Heart left ventricle (tissue), 13 donors: Measurements from ENCODE around the gene GALNT14.

ENCODE experiments used
- POLR2A ChIP-seq, 2 donors: fragments of 450-650 bp; IDR thresholded peaks; one replicate each; pipeline ENCODE4 v1.6.1; 2017; ENCODE audit warnings: antibody characterized with exemption in 2 of 2, mild to moderate bottlenecking in 2 of 2, moderate library complexity in 2 of 2
- TF ChIP-seq, protein P1 (sequence below), 12 donors: fragments of 200-600 bp; sonication (generic) in 4 of 12; IDR thresholded peaks; one replicate each; pipeline versions ENCODE4 v1.5.0 to v1.8.0; 2018 to 2022; ENCODE audit warnings: antibody characterized with exemption in 12 of 12, mild to moderate bottlenecking in 5 of 12
- donor health status: ischemic (EF 13 %, LVEDD 7.1; RV severe dilation, severe dysfunction).
- donor health status: DM: no; HTN: yes; CAD: no.
- donor health status: DM: no; HTN: no; CAD: no.
- donor health status: ischemic (EF 25% LVEDD 6.9; RV normal size, moderate dysfunction).
- donor health status: ischemic (EF 25% LVEDD 5.7; RV mildly dilated, moderate dysfunction).
- donor health status: ischemic (EF 35%, LVEDD 5.7; RV mildly dilated, moderate dysfunction).
- donor health status: nonischemic (EF 11% LVEDD 7.7; RV severe dilation, severe dysfunction).
- donor health status: DM: yes; HTN: yes; CAD: no.
- donor health status: PGD.
- donor health status: ischemic (EF 29% LVEDD 5.4; RV normal size, mild dysfunction).
- donor health status: nonischemic (EF 23%, LVEDD 6.1; RV moderate dilation, normal function).

DNA sequence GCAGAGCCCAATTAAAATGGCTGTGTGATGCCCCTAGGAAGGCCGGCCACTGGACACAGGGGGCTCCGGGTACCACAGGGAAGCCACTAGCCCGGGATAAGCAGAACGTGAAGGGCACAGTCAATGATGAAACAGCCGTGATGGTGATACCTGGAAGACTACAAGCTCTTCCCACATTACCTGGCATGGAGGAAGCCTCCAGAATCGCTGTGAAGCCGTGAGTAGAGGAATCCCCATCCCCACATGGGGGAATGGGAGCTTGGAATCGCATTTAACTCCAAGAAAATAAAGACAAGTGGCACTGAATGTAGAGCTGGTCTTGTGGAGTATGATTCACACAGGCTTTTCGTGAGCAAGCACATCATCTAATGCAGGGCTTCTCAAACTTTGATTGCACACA is 16.1 kb downstream of the GALNT14 start:
- TF ChIP-seq, protein P1, sequence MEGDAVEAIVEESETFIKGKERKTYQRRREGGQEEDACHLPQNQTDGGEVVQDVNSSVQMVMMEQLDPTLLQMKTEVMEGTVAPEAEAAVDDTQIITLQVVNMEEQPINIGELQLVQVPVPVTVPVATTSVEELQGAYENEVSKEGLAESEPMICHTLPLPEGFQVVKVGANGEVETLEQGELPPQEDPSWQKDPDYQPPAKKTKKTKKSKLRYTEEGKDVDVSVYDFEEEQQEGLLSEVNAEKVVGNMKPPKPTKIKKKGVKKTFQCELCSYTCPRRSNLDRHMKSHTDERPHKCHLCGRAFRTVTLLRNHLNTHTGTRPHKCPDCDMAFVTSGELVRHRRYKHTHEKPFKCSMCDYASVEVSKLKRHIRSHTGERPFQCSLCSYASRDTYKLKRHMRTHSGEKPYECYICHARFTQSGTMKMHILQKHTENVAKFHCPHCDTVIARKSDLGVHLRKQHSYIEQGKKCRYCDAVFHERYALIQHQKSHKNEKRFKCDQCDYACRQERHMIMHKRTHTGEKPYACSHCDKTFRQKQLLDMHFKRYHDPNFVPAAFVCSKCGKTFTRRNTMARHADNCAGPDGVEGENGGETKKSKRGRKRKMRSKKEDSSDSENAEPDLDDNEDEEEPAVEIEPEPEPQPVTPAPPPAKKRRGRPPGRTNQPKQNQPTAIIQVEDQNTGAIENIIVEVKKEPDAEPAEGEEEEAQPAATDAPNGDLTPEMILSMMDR (IDR thresholded peaks at IDR 0.05): no peak
- TF ChIP-seq POLR2A (IDR thresholded peaks at IDR 0.05): no peak
